IPS DF 6.9 (cell line): ENCODE results near the gene HOXA5.

Source experiments
- DNase-seq: peaks from one replicate; pipeline ENCODE4 v3.0.0-alpha.2; 2013; ENCODE audit warnings: low read depth, low spot score
- H3K27ac ChIP-seq: one replicate; pipeline ENCODE4 v1.5.1; 2013; ENCODE audit warnings: low read length, control low read depth
- H3K27me3 ChIP-seq: 2 replicates; pipeline ENCODE4 v1.6.1; 2013; ENCODE audit warnings: mild to moderate bottlenecking, low read length; ENCODE audit not compliant: control insufficient read depth, insufficient read depth
- H3K36me3 ChIP-seq: 2 replicates; pipeline ENCODE4 v1.6.1; 2013; ENCODE audit warnings: low read length; ENCODE audit not compliant: control insufficient read depth, insufficient read depth
- H3K4me1 ChIP-seq: 2 replicates; pipeline ENCODE4 v1.6.1; 2013; ENCODE audit warnings: low read length; ENCODE audit not compliant: control insufficient read depth, insufficient read depth
- H3K4me3 ChIP-seq: 2 replicates; pipeline ENCODE4 v1.5.1; 2013; ENCODE audit warnings: mild to moderate bottlenecking, low read length
- H3K9me3 ChIP-seq: 2 replicates; pipeline ENCODE4 v1.6.1; 2013; ENCODE audit warnings: low read length, inconsistent platforms; ENCODE audit not compliant: control insufficient read depth, insufficient read depth
- WGBS: extraction: QIAGEN DNeasy Blood & Tissue Kit; methylation state at CpG from one replicate; pipeline ENCODE4 v1.1.7; 2013; ENCODE audit warnings: mixed read lengths, missing lambda C conversion rate; ENCODE audit not compliant: insufficient read length, insufficient coverage; 5-methylcytosine and 5-hydroxymethylcytosine counted together

HOXA5 gene

DNA sequence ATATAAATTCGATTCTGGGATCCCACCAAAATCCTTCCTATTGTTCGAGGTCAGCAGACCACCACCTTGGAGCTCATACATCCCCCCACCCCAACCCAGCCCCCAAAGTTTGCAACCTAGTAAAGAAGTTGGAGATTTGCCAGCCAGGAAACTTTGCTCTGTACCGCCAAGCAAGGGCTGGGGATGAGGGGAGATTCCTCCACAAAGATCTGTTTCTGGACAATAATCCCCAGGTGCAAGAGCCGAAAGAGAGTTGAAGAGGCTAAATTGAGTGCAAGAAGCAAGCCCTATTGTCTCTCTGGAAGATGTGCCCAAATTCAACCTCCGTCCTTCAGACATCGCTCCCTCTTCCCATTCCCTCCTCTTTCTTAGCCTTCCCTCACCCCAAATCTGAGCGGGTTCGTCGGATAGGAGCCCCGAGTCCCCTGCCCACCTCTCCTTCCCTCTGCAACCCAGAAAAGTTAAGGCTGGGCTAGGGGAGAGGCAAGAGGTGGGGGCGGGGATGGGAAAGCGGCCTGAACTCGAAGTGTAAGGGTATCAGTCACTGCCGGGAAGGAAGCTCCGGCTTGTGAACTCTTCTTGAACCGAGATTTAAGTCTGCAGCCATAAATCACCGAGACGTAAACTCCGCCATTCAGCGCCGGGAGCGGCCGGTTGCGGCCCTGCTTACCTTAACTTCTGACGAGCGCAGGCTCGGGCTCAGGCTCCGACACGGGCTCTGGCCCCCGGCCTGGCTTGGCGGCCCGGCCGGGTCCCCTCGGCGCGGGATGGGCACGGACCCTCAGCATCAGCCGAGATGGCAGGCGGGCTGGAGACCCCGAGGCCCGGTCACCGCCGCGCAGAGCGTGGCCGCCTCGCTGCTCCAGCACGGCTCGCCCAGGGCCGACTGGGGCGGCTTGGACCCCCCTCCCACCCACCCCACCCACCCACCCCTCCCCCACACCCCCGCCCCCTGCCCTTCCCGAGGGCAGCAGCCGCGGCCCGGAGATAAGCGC, 30.2 kb downstream of the HOXA5 start:
- no peaks in the 10 kb centered on the region for H3K36me3 ChIP-seq
- no peak overlapping the region for H3K27ac ChIP-seq
- DNase-seq: no peak
- H3K4me3 ChIP-seq: peak overlapping the region; percentile 9; the same call in 1 of the 2 replicates
- WGBS: no CpG with 5 or more reads among the region's 57 CpGs
- H3K27me3 ChIP-seq: peaks cover 94% of the 10 kb centered on the region
- peaks cover 2% of the 10 kb centered on the region; the same call in 1 of the 2 replicates for H3K4me1 ChIP-seq
- H3K9me3 ChIP-seq: no peaks in the 10 kb centered on the region

DNA sequence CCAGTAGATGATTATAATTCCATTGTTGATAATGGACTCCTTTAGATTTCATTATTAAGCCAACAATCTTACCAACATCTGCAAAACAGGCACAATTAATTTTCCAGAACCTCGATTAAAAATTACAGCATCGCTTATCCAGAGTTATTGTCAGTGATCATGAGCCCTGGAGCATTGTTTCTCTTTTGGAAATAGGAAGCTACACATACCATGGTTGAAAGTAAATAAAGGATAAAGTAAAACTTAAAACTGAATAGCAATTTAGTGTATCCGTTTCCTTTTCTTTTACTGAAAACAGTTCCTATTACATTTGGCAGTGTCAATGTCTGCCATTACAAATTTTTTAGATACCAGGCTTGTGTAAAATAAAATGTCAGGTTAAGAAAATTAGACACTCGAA, 31.1 kb downstream of the HOXA5 start:
- H3K27ac ChIP-seq: no peak overlapping the region
- WGBS: no CpG with 5 or more reads among the region's 4 CpGs

DNA sequence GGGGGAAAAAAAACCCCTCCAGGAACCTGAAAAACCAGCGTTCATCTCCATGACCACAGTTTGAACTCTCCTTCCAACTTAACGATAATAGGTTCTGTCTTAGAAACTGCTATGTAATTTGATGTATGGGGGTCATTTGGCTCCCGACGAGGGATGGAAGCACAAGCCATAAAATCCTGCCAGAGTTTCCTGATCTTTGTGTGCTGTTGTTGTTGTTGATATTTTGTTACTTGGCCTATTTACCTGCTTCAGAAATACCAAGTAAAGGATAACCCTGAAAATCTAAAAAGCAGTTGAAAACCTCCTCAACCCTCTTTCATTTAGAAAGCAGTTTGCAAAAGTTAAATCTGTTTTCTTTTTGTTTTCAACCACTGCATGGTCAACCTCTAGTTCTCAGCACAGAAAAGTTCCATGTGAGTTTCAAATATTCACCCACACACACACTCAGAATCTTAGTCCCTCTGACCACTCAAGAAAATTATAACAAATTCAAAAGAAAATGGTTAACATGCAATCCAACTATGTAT, 31.7 kb downstream of the HOXA5 start:
- peaks cover 92% of the 10 kb centered on the region for H3K27me3 ChIP-seq
- H3K4me1 ChIP-seq: peaks cover 4% of the 10 kb centered on the region; the same call in 1 of the 2 replicates
- H3K27ac ChIP-seq: no peak overlapping the region
- H3K4me3 ChIP-seq: no peak overlapping the region
- H3K36me3 ChIP-seq: no peaks in the 10 kb centered on the region
- H3K9me3 ChIP-seq: no peaks in the 10 kb centered on the region
- DNase-seq: no peak
- no CpG with 5 or more reads among the region's 4 CpGs for WGBS

More for the DNA sequence above, 31.1 kb downstream of the HOXA5 start:
- no peak for DNase-seq
- peaks cover 94% of the 10 kb centered on the region for H3K27me3 ChIP-seq
- H3K4me1 ChIP-seq: peaks cover 4% of the 10 kb centered on the region; the same call in 1 of the 2 replicates
- H3K9me3 ChIP-seq: no peaks in the 10 kb centered on the region
- no peaks in the 10 kb centered on the region for H3K36me3 ChIP-seq
- no peak overlapping the region for H3K4me3 ChIP-seq

- no peaks in the 10 kb centered on the region for H3K36me3 ChIP-seq
- no peak overlapping the region for H3K4me3 ChIP-seq
- WGBS: no CpG with 5 or more reads among the region's 6 CpGs
- no peak overlapping the region for H3K27ac ChIP-seq
- H3K4me1 ChIP-seq: peaks cover 6% of the 10 kb centered on the region; the same call in 1 of the 2 replicates
- no peaks in the 10 kb centered on the region for H3K9me3 ChIP-seq
- DNase-seq: no peak
- H3K27me3 ChIP-seq: peaks cover 92% of the 10 kb centered on the region
These were observed 32.3 kb downstream of the HOXA5 start for GRCh38 chr7:27111042-27111750.

- Histone ChIP-seq H3K36me3 (no peaks in the 10 kb centered on the region), H3K9me3 (no peaks in the 10 kb centered on the region), H3K4me1 (peaks cover 6% of the 10 kb centered on the region; the same call in 1 of the 2 replicates), H3K27me3 (peaks cover 92% of the 10 kb centered on the region), H3K4me3 (peak overlapping the region; percentile 21; the same call in 1 of the 2 replicates), H3K27ac (no peak overlapping the region)
- WGBS: no CpG with 5 or more reads among the region's 66 CpGs
- DNase-seq: no peak
These were observed 33.1 kb downstream of the HOXA5 start for GRCh38 chr7:27110186-27111031.

- no CpG with 5 or more reads among the region's 4 CpGs for WGBS
These were observed 33.9 kb downstream of the HOXA5 start for GRCh38 chr7:27109466-27110185.

DNA sequence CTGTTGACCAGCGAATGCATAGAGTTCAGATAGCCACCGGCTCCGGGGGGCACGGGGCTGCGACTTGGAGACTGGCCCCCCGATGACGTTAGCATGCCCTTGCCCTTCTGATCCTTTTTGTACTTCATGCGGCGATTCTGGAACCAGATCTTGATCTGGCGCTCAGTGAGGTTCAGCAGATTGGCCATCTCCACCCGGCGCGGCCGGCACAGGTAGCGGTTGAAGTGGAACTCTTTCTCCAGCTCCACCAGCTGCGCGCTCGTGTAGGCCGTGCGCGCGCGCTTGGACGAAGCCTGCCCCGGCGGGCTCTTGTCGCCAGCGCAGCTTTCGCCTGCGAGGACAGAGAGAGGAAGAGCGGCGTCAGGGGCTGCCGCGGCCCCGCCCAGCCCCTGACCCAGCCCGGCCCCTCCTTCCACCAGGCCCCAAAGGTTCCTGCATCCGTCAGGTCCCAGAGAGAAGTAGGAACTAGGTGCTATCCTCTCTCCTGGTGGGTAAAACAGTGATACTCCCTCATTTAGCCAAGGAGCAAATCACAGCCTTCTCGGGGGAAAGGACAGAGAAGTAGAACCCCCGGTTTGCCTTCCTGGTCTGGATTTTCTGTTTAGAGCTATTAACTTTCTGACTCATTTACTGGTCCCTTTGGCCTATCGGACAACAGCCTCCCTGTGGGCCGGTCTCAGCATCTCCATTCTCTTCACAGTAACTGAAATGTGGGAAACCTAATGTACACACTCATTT, 34.9 kb downstream of the HOXA5 start:
- WGBS: no CpG with 5 or more reads among the region's 41 CpGs
- H3K27me3 ChIP-seq: peaks cover 97% of the 10 kb centered on the region
- peaks cover 6% of the 10 kb centered on the region; the same call in 1 of the 2 replicates for H3K4me1 ChIP-seq
- H3K4me3 ChIP-seq: no peak overlapping the region; the same call in 1 of the 2 replicates
- H3K36me3 ChIP-seq: no peaks in the 10 kb centered on the region
- H3K9me3 ChIP-seq: no peaks in the 10 kb centered on the region
- no peak overlapping the region for H3K27ac ChIP-seq
- no peak for DNase-seq

More at GRCh38 chr7:27109466-27110185, 33.9 kb downstream of the HOXA5 start:
- DNase-seq: no peak
- Histone ChIP-seq H3K27ac (no peak overlapping the region), H3K27me3 (peaks cover 92% of the 10 kb centered on the region), H3K36me3 (no peaks in the 10 kb centered on the region), H3K9me3 (no peaks in the 10 kb centered on the region), H3K4me3 (no peak overlapping the region), H3K4me1 (peaks cover 6% of the 10 kb centered on the region; the same call in 1 of the 2 replicates)

- Histone ChIP-seq H3K4me3 (no peak overlapping the region; the same call in 1 of the 2 replicates), H3K27me3 (peaks cover 97% of the 10 kb centered on the region), H3K9me3 (no peaks in the 10 kb centered on the region), H3K4me1 (peaks cover 7% of the 10 kb centered on the region; the same call in 1 of the 2 replicates), H3K36me3 (no peaks in the 10 kb centered on the region), H3K27ac (no peak overlapping the region)
- no CpG with 5 or more reads among the region's 47 CpGs for WGBS
- no peak for DNase-seq
These were observed 35.8 kb downstream of the HOXA5 start for GRCh38 chr7:27107391-27108381.
